ENCODE results near the gene NAPSA. TPM values are rescaled to one million over a fixed set of nuclear protein-coding genes. Genes with fewer than 3 reads are reported as not detected.

Gene NAPSA
- total RNA-seq, 6 experiments from 2014 or later, result 0.19 to 2.2 (median 1.0) TPM

- ATAC-seq, result no peak
- 11% methylated on average over 15 of the region's 18 CpGs for WGBS (ENCODE audit: insufficient coverage, low coverage, low lambda C conversion rate, missing lambda C conversion rate)
- Histone ChIP-seq H3K4me3 (no peak overlapping the region), H3K27ac (no peak overlapping the region), H3K27me3 (no peaks in the 10 kb centered on the region), H3K9me3 (no peaks in the 10 kb centered on the region), H3K4me1 (no peaks in the 10 kb centered on the region), H3K36me3 (no peaks in the 10 kb centered on the region)
- DNase-seq, result no peak
- TF ChIP-seq, protein P1, sequence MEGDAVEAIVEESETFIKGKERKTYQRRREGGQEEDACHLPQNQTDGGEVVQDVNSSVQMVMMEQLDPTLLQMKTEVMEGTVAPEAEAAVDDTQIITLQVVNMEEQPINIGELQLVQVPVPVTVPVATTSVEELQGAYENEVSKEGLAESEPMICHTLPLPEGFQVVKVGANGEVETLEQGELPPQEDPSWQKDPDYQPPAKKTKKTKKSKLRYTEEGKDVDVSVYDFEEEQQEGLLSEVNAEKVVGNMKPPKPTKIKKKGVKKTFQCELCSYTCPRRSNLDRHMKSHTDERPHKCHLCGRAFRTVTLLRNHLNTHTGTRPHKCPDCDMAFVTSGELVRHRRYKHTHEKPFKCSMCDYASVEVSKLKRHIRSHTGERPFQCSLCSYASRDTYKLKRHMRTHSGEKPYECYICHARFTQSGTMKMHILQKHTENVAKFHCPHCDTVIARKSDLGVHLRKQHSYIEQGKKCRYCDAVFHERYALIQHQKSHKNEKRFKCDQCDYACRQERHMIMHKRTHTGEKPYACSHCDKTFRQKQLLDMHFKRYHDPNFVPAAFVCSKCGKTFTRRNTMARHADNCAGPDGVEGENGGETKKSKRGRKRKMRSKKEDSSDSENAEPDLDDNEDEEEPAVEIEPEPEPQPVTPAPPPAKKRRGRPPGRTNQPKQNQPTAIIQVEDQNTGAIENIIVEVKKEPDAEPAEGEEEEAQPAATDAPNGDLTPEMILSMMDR (IDR thresholded peaks at IDR 0.05), result no peak
- no peak for TF ChIP-seq POLR2A (IDR thresholded peaks at IDR 0.05)
- intact Hi-C loops (cut with DNase I), result loop anchor here in 1 of 2 donors (5.0 kb wide), 1 partner anchor 414 kb away; no protein-coding TSS in a partner anchor
Measured at GRCh38 chr19:50315773-50316448, 49.5 kb downstream of the NAPSA start.

- H3K4me3 ChIP-seq, result no peak overlapping the region
Measured at GRCh38 chr19:50314724-50315708, 50.4 kb downstream of the NAPSA start.

GRCh38 chr19:50313812-50314536 lies 51.5 kb downstream of the NAPSA start:
- no peaks in the 10 kb centered on the region for H3K9me3 ChIP-seq
- peaks cover 0 to 2% (median 0%) of the 10 kb centered on the region in 4 donors for H3K36me3 ChIP-seq
- no peak for TF ChIP-seq POLR2A (IDR thresholded peaks at IDR 0.05)
- TF ChIP-seq, protein P1 (IDR thresholded peaks at IDR 0.05), result no peak
- H3K4me1 ChIP-seq, result no peaks in the 10 kb centered on the region
- H3K27me3 ChIP-seq, result no peaks in the 10 kb centered on the region
- H3K27ac ChIP-seq, result no peak overlapping the region
- H3K4me3 ChIP-seq, result no peak overlapping the region
- no peak for ATAC-seq
- DNase-seq, result no peak
- intact Hi-C loops (cut with DNase I), result no loop called here
- 10% methylated on average over 16 of the region's 20 CpGs for WGBS (ENCODE audit: insufficient coverage, low coverage, low lambda C conversion rate, missing lambda C conversion rate)

More at GRCh38 chr19:50314724-50315708, 50.4 kb downstream of the NAPSA start:
- H3K27ac ChIP-seq, result no peak overlapping the region
- no peaks in the 10 kb centered on the region for H3K36me3 ChIP-seq
- TF ChIP-seq POLR2A (IDR thresholded peaks at IDR 0.05), result no peak
- TF ChIP-seq, protein P1 (IDR thresholded peaks at IDR 0.05), result no peak
- ATAC-seq, result no peak
- DNase-seq, result no peak
- H3K27me3 ChIP-seq, result no peaks in the 10 kb centered on the region
- intact Hi-C loops (cut with DNase I), result loop anchor here in 1 of 2 donors (5.0 kb wide), 1 partner anchor 413 kb away; no protein-coding TSS in a partner anchor
- no peaks in the 10 kb centered on the region for H3K4me1 ChIP-seq
- no peaks in the 10 kb centered on the region for H3K9me3 ChIP-seq
- WGBS (ENCODE audit: insufficient coverage, low coverage, low lambda C conversion rate, missing lambda C conversion rate), result 5% methylated on average over 27 of the region's 40 CpGs

Measured in right lobe of liver (tissue), 6 donors.